Smooth muscle cell (in vitro differentiated cells): ENCODE measurements around the gene TIRAP. TPM values are rescaled to one million over a fixed set of nuclear protein-coding genes. Genes with fewer than 3 reads are reported as not detected.

Source experiments
- DNase-seq: peaks from one replicate; lab custom pipeline; 2025; ENCODE audit not compliant: unreplicated experiment; lab: John Stamatoyannopoulos, UW
- H2AFZ ChIP-seq: fragments of 200-600 bp; sonication (generic); 2 replicates; pipeline ENCODE4 v1.6.0; 2016; ENCODE audit warnings: antibody characterized with exemption, low read depth, mild to moderate bottlenecking
- H3F3A ChIP-seq: fragments of 200-600 bp; sonication (generic); 2 replicates; pipeline ENCODE4 v1.6.0; 2017; ENCODE audit warnings: antibody characterized with exemption, low read depth
- H3K27ac ChIP-seq: fragments of 200-600 bp; sonication (generic); 2 replicates; pipeline ENCODE4 v1.5.1; 2016; ENCODE audit warnings: low read depth, mild to moderate bottlenecking
- H3K27me3 ChIP-seq: fragments of 200-600 bp; sonication (generic); 2 replicates; pipeline ENCODE4 v1.6.1; 2016; ENCODE audit warnings: low read depth, mild to moderate bottlenecking
- H3K36me3 ChIP-seq: fragments of 200-600 bp; sonication (generic); 2 replicates; pipeline ENCODE4 v1.5.1; 2016; ENCODE audit warnings: low read depth
- H3K4me1 ChIP-seq: fragments of 200-600 bp; sonication (generic); 2 replicates; pipeline ENCODE4 v1.5.1; 2016; ENCODE audit warnings: low read depth
- H3K4me2 ChIP-seq: fragments of 200-600 bp; sonication (generic); 2 replicates; pipeline ENCODE4 v1.6.0; 2016; ENCODE audit warnings: mild to moderate bottlenecking
- H3K4me3 ChIP-seq: fragments of 200-600 bp; sonication (generic); 2 replicates; pipeline ENCODE4 v1.5.1; 2016; ENCODE audit warnings: mild to moderate bottlenecking
- H3K79me2 ChIP-seq: fragments of 200-600 bp; sonication (generic); 2 replicates; pipeline ENCODE4 v1.6.0; 2016; ENCODE audit warnings: low read depth, mild to moderate bottlenecking
- H3K9ac ChIP-seq: fragments of 200-600 bp; sonication (generic); 2 replicates; pipeline ENCODE4 v1.6.0; 2016; ENCODE audit warnings: low read depth
- H3K9me3 ChIP-seq: fragments of 200-600 bp; sonication (generic); replicated peaks from 2 replicates; pipeline ENCODE4 v1.5.1; 2016; ENCODE audit warnings: low read depth
- H4K20me1 ChIP-seq: fragments of 200-600 bp; sonication (generic); 2 replicates; pipeline ENCODE4 v1.6.0; 2016; ENCODE audit warnings: low read depth
- WGBS: methylation state at CpG from one replicate; pipeline ENCODE4 v1.1.7; 2016; ENCODE audit warnings: low lambda C conversion rate; 5-methylcytosine and 5-hydroxymethylcytosine counted together
- polyA plus RNA-seq: library from polyadenylated mRNA; unstranded; fragments of >200 nt; fragmentation: Nextera tagmentation; extraction: Ambion mirVana; gene quantifications from 2 replicates; pipeline ENCODE4 v1.2.1, GENCODE V29; 2016
- total RNA-seq: library from RNA; depleted of rRNA; stranded (reverse); fragments of >200 nt; gene quantifications from 2 replicates; pipeline ENCODE4 v1.2.3, GENCODE V29; 2014
- TF ChIP-seq, protein P1 (sequence below): fragments of 200-600 bp; sonication (generic); IDR thresholded peaks from 2 replicates; pipeline ENCODE4 v1.5.1; 2017; ENCODE audit warnings: borderline replicate concordance, mild to moderate bottlenecking, antibody characterized with exemption; ENCODE audit not compliant: insufficient read depth, poor library complexity, severe bottlenecking

TIRAP gene
- total and polyA plus RNA-seq, 2 experiments from 2014 or later: 2.9 to 3.7 TPM

DNA sequence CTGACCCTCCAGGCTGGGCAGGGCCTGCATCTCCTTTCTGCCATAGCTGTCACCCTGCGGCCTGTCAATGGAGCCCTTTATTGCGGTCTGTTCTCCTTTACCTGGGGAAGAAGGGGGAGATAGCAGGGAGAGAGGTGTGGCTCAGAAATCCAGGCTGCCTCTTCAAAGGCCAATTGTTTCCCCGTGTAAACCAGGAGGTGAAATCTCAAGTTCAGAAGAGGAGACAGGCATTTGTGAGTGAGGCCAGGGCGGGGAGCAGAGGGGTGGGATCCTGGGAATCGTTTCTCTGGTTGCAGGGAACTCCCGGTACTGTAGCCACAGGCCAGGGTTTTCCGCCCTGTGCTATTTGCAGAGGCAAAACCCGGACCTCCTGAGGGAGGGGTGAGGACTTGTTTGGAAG, 30.1 kb downstream of the TIRAP start:
- 58% methylated on average over 6 of the region's 8 CpGs for WGBS
- Histone ChIP-seq H3K79me2 (no peaks in the 10 kb centered on the region), H3K4me2 (no peak overlapping the region), H4K20me1 (no peaks in the 10 kb centered on the region), H3K9me3 (no peaks in the 10 kb centered on the region), H3K27ac (peak overlapping the region; percentile 12), H3K4me3 (no peak overlapping the region), H2AFZ (no peak overlapping the region), H3K27me3 (no peaks in the 10 kb centered on the region), H3K9ac (no peak overlapping the region), H3F3A (peaks cover 18% of the 10 kb centered on the region), H3K36me3 (no peaks in the 10 kb centered on the region), H3K4me1 (peaks cover 4% of the 10 kb centered on the region)
- DNase-seq: no peak
- TF ChIP-seq, protein P1, sequence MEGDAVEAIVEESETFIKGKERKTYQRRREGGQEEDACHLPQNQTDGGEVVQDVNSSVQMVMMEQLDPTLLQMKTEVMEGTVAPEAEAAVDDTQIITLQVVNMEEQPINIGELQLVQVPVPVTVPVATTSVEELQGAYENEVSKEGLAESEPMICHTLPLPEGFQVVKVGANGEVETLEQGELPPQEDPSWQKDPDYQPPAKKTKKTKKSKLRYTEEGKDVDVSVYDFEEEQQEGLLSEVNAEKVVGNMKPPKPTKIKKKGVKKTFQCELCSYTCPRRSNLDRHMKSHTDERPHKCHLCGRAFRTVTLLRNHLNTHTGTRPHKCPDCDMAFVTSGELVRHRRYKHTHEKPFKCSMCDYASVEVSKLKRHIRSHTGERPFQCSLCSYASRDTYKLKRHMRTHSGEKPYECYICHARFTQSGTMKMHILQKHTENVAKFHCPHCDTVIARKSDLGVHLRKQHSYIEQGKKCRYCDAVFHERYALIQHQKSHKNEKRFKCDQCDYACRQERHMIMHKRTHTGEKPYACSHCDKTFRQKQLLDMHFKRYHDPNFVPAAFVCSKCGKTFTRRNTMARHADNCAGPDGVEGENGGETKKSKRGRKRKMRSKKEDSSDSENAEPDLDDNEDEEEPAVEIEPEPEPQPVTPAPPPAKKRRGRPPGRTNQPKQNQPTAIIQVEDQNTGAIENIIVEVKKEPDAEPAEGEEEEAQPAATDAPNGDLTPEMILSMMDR: no peak

DNA sequence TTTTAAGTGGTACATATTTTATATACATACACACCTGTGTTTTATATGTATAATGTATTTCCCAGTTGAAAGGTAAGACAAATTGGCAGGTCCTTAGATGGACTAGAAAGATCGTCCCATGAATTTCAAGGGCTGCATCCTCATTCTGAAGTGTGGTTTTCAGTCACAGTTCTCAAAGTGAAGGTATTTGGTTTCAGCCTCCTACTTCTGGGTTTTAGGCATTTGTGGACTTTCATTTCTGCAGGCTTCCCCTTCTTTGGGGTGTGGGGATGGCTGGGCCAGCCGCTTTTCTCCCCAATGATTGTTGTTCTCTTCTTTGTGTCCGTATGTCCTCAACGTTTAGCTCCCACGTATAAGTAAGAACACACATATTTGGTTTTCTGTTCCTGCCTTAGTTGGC, 30.9 kb downstream of the TIRAP start:
- 82% methylated on average over 5 of the region's 5 CpGs for WGBS
- H3F3A ChIP-seq: peaks cover 23% of the 10 kb centered on the region
- H3K4me3 ChIP-seq: no peak overlapping the region
- no peaks in the 10 kb centered on the region for H3K36me3 ChIP-seq
- no peaks in the 10 kb centered on the region for H3K9me3 ChIP-seq
- no peak overlapping the region for H3K9ac ChIP-seq
- TF ChIP-seq, protein P1: no peak
- no peaks in the 10 kb centered on the region for H4K20me1 ChIP-seq
- no peaks in the 10 kb centered on the region for H3K79me2 ChIP-seq
- DNase-seq: no peak
- no peak overlapping the region for H2AFZ ChIP-seq
- H3K4me2 ChIP-seq: no peak overlapping the region
- peaks cover 4% of the 10 kb centered on the region for H3K4me1 ChIP-seq
- H3K27ac ChIP-seq: no peak overlapping the region
- H3K27me3 ChIP-seq: no peaks in the 10 kb centered on the region

DNA sequence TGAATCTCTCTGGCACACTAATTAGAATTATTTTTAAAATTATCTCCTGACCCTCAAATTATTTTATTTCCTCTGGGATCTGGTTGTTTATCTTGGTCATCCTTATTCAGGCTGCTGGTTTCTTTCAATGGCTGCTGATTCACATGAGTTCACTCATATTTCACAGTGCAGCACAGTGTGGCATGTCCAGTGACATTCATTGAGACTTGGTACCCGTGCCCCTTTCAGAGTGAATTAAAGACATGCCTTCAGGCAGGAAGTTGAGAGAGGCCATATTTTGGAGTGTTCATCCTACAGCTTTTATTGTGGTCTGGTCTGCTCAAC, 34.5 kb downstream of the TIRAP start:
- DNase-seq: no peak
- Histone ChIP-seq H3K4me3 (no peak overlapping the region), H3F3A (peaks cover 33% of the 10 kb centered on the region), H3K4me1 (no peaks in the 10 kb centered on the region), H3K9me3 (no peaks in the 10 kb centered on the region), H4K20me1 (no peaks in the 10 kb centered on the region), H3K4me2 (peak overlapping the region; percentile 75), H2AFZ (no peak overlapping the region), H3K79me2 (peaks cover 5% of the 10 kb centered on the region), H3K36me3 (no peaks in the 10 kb centered on the region), H3K27ac (peak overlapping the region; percentile 97), H3K27me3 (no peaks in the 10 kb centered on the region), H3K9ac (peak overlapping the region; percentile 73)
- 0% methylated on average over 1 of the region's 1 CpG for WGBS
- TF ChIP-seq, protein P1: no peak

DNA sequence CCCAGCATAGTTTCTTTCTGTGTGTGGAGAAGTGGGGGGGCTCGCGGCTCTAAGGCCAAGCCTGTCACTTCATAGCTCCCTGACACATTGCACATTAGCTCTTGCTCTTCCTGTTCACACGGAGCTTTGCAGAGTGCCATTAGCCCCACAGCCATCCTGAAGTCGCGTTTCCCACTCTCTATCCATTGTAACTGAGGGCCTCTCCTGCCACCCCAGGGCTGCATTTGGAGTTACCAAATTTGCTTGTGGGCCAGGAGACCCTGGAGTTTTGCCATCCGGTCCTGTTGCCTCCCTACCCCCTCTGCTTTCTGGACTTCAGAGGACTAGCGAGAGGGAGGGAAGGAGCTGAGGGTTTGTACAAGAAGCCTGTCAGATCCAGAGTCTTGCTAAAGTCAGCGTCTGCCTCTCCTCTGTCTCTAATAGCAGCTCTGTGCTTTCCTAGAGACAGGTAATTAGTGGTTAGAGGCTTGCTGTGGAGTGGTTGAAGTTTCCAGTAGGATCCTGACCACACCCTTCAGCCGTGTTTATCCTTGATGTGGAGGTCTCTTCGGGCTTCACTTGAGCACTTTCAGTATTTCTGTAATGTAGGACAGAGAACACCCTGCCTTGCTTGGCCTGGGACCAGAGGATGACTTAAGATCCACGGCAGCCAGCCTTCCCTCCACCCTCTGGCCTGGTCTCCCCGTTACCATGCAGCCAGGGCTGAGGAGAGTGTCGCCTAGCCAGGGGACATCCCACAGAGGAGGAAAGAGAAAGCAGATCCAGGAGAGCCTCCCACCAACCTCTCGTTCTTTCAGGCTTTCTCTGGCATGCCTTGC, 35.1 kb downstream of the TIRAP start:
- WGBS: 10% methylated on average over 14 of the region's 14 CpGs

More for the DNA sequence above, 35.1 kb downstream of the TIRAP start:
- peaks cover 33% of the 10 kb centered on the region for H3F3A ChIP-seq
- no peak for DNase-seq
- H3K4me1 ChIP-seq: no peaks in the 10 kb centered on the region
- no peak overlapping the region for H2AFZ ChIP-seq
- no peaks in the 10 kb centered on the region for H3K27me3 ChIP-seq
- no peaks in the 10 kb centered on the region for H4K20me1 ChIP-seq
- peaks cover 5% of the 10 kb centered on the region for H3K79me2 ChIP-seq
- no peaks in the 10 kb centered on the region for H3K9me3 ChIP-seq
- peak overlapping the region; percentile 75 for H3K4me2 ChIP-seq
- H3K27ac ChIP-seq: peak overlapping the region; percentile 97
- H3K36me3 ChIP-seq: no peaks in the 10 kb centered on the region
- TF ChIP-seq, protein P1: no peak
- H3K4me3 ChIP-seq: peak overlapping the region; percentile 5
- H3K9ac ChIP-seq: peak overlapping the region; percentile 73
